Endodermal cell (in vitro differentiated cells): ENCODE data around the gene RPL29. TPM values are rescaled to one million over a fixed set of nuclear protein-coding genes. Genes with fewer than 3 reads are reported as not detected.
A peak's percentile ranks its signal among the peaks of the same experiment; 100 is the strongest.

Experiments used
- DNase-seq: peaks from one replicate; pipeline ENCODE4 v3.0.0-alpha.2; 2017
- H3K27ac ChIP-seq: 2 replicates; pipeline ENCODE4 v1.5.1; 2013; ENCODE audit warnings: mild to moderate bottlenecking, low read depth, low read length, moderate library complexity
- H3K27me3 ChIP-seq: 2 replicates; pipeline ENCODE4 v1.6.1; 2013; ENCODE audit warnings: mild to moderate bottlenecking, low read length, moderate library complexity; ENCODE audit not compliant: insufficient read depth, control insufficient read depth, poor library complexity, severe bottlenecking
- H3K36me3 ChIP-seq: 2 replicates; pipeline ENCODE4 v1.7.0; 2013; ENCODE audit warnings: mild to moderate bottlenecking, low read length, moderate library complexity; ENCODE audit not compliant: control insufficient read depth, insufficient read depth
- H3K4me1 ChIP-seq: one replicate; pipeline ENCODE4 v1.7.0; 2013; ENCODE audit warnings: low read length; ENCODE audit not compliant: control insufficient read depth, insufficient read depth
- H3K4me3 ChIP-seq: 2 replicates; pipeline ENCODE4 v1.5.1; 2013; ENCODE audit warnings: mild to moderate bottlenecking, low read length, moderate library complexity
- H3K9ac ChIP-seq: 2 replicates; pipeline ENCODE4 v1.6.1; 2013; ENCODE audit warnings: mild to moderate bottlenecking, low read length, moderate library complexity; ENCODE audit not compliant: poor library complexity, severe bottlenecking; ENCODE audit errors: extremely low read depth
- H3K9me3 ChIP-seq: 2 replicates; pipeline ENCODE4 v1.6.1; 2013; ENCODE audit warnings: mild to moderate bottlenecking, low read length, moderate library complexity; ENCODE audit not compliant: control insufficient read depth
- H3K27ac Mint-ChIP-seq: 2 replicates; pipeline ENCODE4 v1.8.0; 2020; ENCODE audit warnings: mixed read lengths
- H3K27me3 Mint-ChIP-seq: 2 replicates; pipeline ENCODE4 v1.8.0; 2021; ENCODE audit warnings: mild to moderate bottlenecking, mixed read lengths; ENCODE audit not compliant: insufficient read depth
- H3K36me3 Mint-ChIP-seq: 2 replicates; pipeline ENCODE4 v1.8.0; 2020; ENCODE audit warnings: low read depth, mixed read lengths
- H3K4me1 Mint-ChIP-seq: 2 replicates; pipeline ENCODE4 v1.8.0; 2020; ENCODE audit warnings: mixed read lengths
- H3K4me3 Mint-ChIP-seq: 2 replicates; pipeline ENCODE4 v1.8.0; 2020; ENCODE audit warnings: mild to moderate bottlenecking, moderate library complexity, mixed read lengths
- H3K9me3 Mint-ChIP-seq: 2 replicates; pipeline ENCODE4 v1.8.0; 2020; ENCODE audit warnings: mild to moderate bottlenecking, mixed read lengths
- WGBS, 2 experiments: methylation state at CpG; one replicate each; pipeline versions ENCODE4 v1.1.5 to v1.1.7; 2013; ENCODE audit warnings: missing lambda C conversion rate in 2 of 2, mixed read lengths in 1 of 2; ENCODE audit not compliant: insufficient coverage in 1 of 2, insufficient read length in 1 of 2; 5-methylcytosine and 5-hydroxymethylcytosine counted together
- total RNA-seq, 2 donors: library from RNA; stranded (reverse); fragmentation: NEBNext Ultra II Directional in 1 of 2; extraction: Animal tissue kit (Norgen Biotek cat#: 25700) in 1 of 2; gene quantifications; 2 replicates in 1 of 2; 3 replicates in 1 of 2; pipeline ENCODE4 v1.2.1, GENCODE V29; 2021
- TF ChIP-seq, protein P1 (sequence below): fragments of 200-600 bp; sonication (generic); conservative IDR thresholded peaks from 2 replicates; pipeline ENCODE4 v1.5.0; 2021; ENCODE audit warnings: antibody characterized with exemption, mild to moderate bottlenecking

Gene RPL29
- total RNA-seq, 2 donors from 2014 or later, result 1,325 to 1,600 TPM

DNA sequence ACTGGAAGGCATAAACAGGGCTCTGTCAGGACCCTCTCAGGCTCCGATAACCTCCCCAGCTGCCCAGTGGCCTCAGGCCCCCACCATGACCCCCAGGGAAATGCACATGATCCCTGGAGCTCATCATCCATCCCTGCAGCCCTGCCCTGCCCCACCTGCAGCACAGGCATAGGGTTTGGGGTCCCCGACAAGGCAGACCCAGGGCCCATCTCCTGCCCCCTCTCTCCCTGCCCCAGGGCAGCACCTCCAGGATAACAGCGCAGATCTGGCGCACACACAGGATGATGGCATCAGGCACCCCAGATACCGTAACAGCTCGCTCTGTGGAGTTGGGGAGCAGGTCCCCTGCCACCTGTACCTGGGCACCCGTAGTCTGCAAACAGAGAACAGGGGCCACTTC lies 36.0 kb downstream of the RPL29 start:
- 96 to 100% methylated on average over 3 to 7 of the region's 7 CpGs for WGBS, 2 experiments
- H3K9me3 ChIP-seq, result no peaks in the 10 kb centered on the region
- TF ChIP-seq, protein P1, sequence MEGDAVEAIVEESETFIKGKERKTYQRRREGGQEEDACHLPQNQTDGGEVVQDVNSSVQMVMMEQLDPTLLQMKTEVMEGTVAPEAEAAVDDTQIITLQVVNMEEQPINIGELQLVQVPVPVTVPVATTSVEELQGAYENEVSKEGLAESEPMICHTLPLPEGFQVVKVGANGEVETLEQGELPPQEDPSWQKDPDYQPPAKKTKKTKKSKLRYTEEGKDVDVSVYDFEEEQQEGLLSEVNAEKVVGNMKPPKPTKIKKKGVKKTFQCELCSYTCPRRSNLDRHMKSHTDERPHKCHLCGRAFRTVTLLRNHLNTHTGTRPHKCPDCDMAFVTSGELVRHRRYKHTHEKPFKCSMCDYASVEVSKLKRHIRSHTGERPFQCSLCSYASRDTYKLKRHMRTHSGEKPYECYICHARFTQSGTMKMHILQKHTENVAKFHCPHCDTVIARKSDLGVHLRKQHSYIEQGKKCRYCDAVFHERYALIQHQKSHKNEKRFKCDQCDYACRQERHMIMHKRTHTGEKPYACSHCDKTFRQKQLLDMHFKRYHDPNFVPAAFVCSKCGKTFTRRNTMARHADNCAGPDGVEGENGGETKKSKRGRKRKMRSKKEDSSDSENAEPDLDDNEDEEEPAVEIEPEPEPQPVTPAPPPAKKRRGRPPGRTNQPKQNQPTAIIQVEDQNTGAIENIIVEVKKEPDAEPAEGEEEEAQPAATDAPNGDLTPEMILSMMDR, result no peak
- peaks cover 8% of the 10 kb centered on the region for H3K4me1 ChIP-seq
- no peak overlapping the region for H3K4me3 ChIP-seq
- H3K36me3 Mint-ChIP-seq, result peaks cover 13% of the 10 kb centered on the region
- no peak for DNase-seq
- peaks cover 13% of the 10 kb centered on the region for H3K4me1 Mint-ChIP-seq
- peaks cover 11% of the 10 kb centered on the region for H3K27me3 ChIP-seq
- H3K27ac Mint-ChIP-seq, result no peak overlapping the region
- H3K4me3 Mint-ChIP-seq, result no peak overlapping the region
- H3K36me3 ChIP-seq, result peaks cover 59% of the 10 kb centered on the region
- peaks cover 15% of the 10 kb centered on the region for H3K27me3 Mint-ChIP-seq
- no peaks in the 10 kb centered on the region for H3K9me3 Mint-ChIP-seq
- no peak overlapping the region for H3K9ac ChIP-seq
- no peak overlapping the region for H3K27ac ChIP-seq

DNA sequence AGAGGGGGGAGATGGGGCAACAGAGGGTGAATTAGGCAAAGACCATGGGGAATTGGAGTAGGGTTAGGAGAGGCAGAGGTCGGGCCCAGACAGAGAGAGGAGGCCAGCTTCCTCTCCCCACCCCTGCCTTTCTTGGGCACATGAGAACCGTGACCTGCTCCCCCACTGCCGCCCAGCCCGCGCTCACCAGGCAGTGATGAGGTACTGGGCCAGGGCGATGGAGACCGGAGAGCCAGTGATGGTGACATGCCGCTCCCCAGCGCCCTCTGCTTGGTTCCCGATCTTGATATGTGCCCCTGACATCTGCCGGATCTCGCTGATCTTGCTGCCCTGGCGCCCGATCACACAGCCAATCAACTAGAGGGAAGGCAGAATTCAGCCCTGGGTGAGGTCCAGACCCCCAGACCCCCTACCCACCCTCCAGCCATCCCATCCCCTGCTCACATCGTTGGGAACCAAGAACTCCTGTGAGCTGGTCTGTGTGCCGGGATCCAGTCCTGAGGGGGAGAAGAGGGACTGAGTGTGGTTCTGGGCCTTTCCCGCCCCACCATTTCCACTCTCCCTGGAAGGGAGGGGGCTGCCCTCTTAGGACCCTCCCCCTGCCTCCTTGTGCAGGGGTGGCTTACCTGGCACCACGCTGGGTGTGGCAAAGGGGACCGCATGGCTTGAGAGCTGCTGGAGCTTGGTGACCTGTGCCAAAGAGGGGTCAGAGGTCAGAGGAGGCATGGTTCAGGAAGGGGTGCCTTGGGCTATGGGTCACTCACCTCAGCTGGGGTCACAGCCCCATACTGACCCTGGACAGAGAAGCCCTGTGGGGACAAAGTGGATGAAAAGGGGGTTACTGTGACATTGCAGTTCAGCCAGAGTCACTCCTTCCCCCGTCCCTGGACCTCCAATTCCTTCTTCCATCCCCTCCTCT lies 36.8 kb downstream of the RPL29 start:
- H3K36me3 ChIP-seq, result peaks cover 59% of the 10 kb centered on the region
- WGBS, 2 experiments, result 96 to 98% methylated on average over 15 to 20 of the region's 20 CpGs
- Mint-ChIP-seq H3K4me1 (peaks cover 13% of the 10 kb centered on the region), H3K9me3 (no peaks in the 10 kb centered on the region), H3K4me3 (no peak overlapping the region), H3K27ac (no peak overlapping the region), H3K36me3 (peaks cover 13% of the 10 kb centered on the region), H3K27me3 (peaks cover 22% of the 10 kb centered on the region)
- no peak overlapping the region for H3K9ac ChIP-seq
- no peak for DNase-seq
- TF ChIP-seq, protein P1, result no peak
- H3K27ac ChIP-seq, result no peak overlapping the region
- peaks cover 19% of the 10 kb centered on the region for H3K27me3 ChIP-seq
- H3K4me1 ChIP-seq, result peaks cover 8% of the 10 kb centered on the region
- no peak overlapping the region for H3K4me3 ChIP-seq
- H3K9me3 ChIP-seq, result no peaks in the 10 kb centered on the region

DNA sequence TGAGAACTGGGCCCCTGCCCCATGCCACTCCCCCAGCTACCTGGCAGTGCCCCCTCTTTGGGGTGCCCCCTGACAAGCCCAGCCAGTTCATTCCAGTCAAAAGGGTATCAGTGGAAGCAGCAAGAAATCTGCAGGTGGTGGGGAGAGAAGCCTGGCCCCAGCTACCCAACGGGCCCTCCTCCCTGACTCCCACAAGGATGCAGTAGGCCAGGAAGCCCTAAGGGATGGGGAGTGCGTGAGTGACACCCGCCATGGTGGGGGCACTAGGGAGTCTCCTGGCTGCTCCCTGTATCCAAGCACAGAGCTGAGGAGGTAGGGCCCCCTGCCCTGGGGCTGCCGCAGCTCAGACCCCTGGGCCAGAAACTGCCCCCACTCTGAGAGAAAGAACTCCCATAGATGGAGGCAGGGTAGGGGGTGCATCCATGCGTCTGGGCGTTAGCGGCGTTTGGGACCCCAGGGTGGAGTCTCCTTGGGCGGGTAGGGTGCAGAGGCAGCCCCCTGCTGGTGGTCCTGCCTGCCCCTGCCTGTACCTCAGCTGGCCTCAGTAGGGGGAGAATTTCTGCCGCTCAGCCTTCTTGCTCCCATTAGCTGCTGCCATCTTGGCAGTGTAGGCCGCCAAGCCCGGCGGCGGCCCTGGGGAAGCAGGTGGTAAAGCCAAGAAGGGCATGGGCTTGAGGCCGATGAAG lies 38.0 kb downstream of the RPL29 start:
- Mint-ChIP-seq H3K36me3 (peaks cover 13% of the 10 kb centered on the region), H3K27me3 (peaks cover 34% of the 10 kb centered on the region), H3K27ac (no peak overlapping the region), H3K4me3 (no peak overlapping the region), H3K9me3 (no peaks in the 10 kb centered on the region), H3K4me1 (peaks cover 9% of the 10 kb centered on the region)
- H3K4me1 ChIP-seq, result peaks cover 7% of the 10 kb centered on the region
- 92 to 94% methylated on average over 11 to 15 of the region's 15 CpGs for WGBS, 2 experiments
- peaks cover 24% of the 10 kb centered on the region for H3K27me3 ChIP-seq
- TF ChIP-seq, protein P1, result peak; percentile 34
- H3K27ac ChIP-seq, result no peak overlapping the region
- no peak for DNase-seq
- H3K9ac ChIP-seq, result no peak overlapping the region
- no peaks in the 10 kb centered on the region for H3K9me3 ChIP-seq
- peaks cover 51% of the 10 kb centered on the region for H3K36me3 ChIP-seq
- no peak overlapping the region for H3K4me3 ChIP-seq
